OCI-LY1 (cell line): ENCODE measurements around the gene SPDYE3.
"Not testable (repeated sequence)": the region's sequence is repeated elsewhere in the genome, so short reads cannot be mapped to it uniquely, and the experiment has no call there.

Experiments used
- CTCF ChIP-seq: fragments of 200-600 bp; sonication (generic), shearing (Covaris generic); IDR thresholded peaks from 2 replicates; pipeline ENCODE4 v1.5.1; 2017; ENCODE audit warnings: mild to moderate bottlenecking, antibody characterized with exemption, low read length, moderate library complexity, mixed read lengths
- EZH2 ChIP-seq: fragments of 200-600 bp; sonication (generic), shearing (Covaris generic); IDR thresholded peaks from 2 replicates; pipeline ENCODE4 v1.8.0; 2017; ENCODE audit warnings: borderline replicate concordance, mixed run types, mild to moderate bottlenecking, antibody characterized with exemption, low read length, moderate library complexity, mixed read lengths

GRCh38 chr7:100318329-100318728, 10.8 kb downstream of the SPDYE3 start:
- TF ChIP-seq CTCF, EZH2: not testable (repeated sequence)
